Measurements from ENCODE around the gene ZNF497. TPM values are rescaled to one million over a fixed set of nuclear protein-coding genes. Genes with fewer than 3 reads are reported as not detected.

The ZNF497 gene
- polyA plus RNA-seq, 1 of the 3 experiments (the other 2 are of a cell fraction): 1.1 TPM

DNA sequence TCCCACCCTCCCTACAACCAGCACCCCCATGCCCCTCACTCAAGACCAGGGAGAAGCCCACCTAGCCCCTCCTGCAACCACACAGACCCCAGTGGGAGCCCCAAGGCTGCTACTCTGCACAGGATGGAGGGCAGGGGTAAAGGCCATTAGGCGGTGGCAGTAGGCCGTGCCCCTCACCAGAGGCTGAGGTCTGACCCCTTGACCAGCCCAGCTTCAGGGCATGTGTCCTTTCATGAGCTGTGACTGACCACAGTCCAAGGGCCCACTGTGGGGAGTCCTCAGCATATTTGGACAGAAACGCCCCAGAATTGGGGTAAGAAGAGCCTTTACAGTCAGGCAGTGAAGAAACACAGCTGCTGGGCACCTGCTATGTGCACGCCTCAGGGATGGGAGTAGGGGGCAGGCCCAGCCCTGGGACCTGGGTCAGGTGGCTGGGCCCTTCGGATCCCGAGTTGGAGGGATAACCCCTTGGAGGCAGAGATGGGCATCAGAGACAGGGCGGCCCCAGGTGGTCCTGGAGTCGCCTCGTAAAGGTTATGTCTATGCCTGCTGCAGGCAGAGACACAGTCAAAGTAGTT is 22.9 kb upstream of the ZNF497 start:
- peak overlapping the region; percentile 85 for H3K4me2 ChIP-seq
- peaks cover 17% of the 10 kb centered on the region for H4K20me1 ChIP-seq (ENCODE audit: insufficient read depth)
- H3K4me1 ChIP-seq (ENCODE audit: control insufficient read depth in 1 of 2, insufficient read depth in 2 of 2, low read depth in 1 of 2, low read length in 1 of 2): peaks cover 21 to 31% of the 10 kb centered on the region in 2 experiments; a peak in 3 of 4 replicates
- H2AFZ ChIP-seq (ENCODE audit: low read depth): no peak overlapping the region
- ChIA-PET POLR2A (interaction anchor here (2.1 kb wide), 1 partner anchor 23 kb away, joined by 6 read pairs; the partner anchor contains the start of gene ZNF497), CTCF (no interaction called here)
- H3K27me3 ChIP-seq (ENCODE audit: insufficient read depth): no peaks in the 10 kb centered on the region
- DNase-seq: no peak
- no peak overlapping the region for H3K9ac ChIP-seq
- H3K4me3 ChIP-seq (ENCODE audit: low read depth in 2 of 2, low read length in 1 of 2): peak overlapping the region in 1 of 2 experiments; percentile 87; a peak in 3 of 4 replicates
- peaks cover 14 to 22% of the 10 kb centered on the region in 2 experiments for H3K36me3 ChIP-seq (replicated peaks in 1 of 2; ENCODE audit: control insufficient read depth in 1 of 2, insufficient read depth in 2 of 2, low read length in 1 of 2)
- H3K9me2 ChIP-seq: no peaks in the 10 kb centered on the region
- peaks cover 8% of the 10 kb centered on the region for H3F3A ChIP-seq (replicated peaks; ENCODE audit: insufficient read depth)
- H3K27ac ChIP-seq (ENCODE audit: low read depth in 2 of 2, low read length in 1 of 2): peak overlapping the region; percentile 95 to 99; a peak in 3 of 4 replicates
- TF ChIP-seq, protein P1, sequence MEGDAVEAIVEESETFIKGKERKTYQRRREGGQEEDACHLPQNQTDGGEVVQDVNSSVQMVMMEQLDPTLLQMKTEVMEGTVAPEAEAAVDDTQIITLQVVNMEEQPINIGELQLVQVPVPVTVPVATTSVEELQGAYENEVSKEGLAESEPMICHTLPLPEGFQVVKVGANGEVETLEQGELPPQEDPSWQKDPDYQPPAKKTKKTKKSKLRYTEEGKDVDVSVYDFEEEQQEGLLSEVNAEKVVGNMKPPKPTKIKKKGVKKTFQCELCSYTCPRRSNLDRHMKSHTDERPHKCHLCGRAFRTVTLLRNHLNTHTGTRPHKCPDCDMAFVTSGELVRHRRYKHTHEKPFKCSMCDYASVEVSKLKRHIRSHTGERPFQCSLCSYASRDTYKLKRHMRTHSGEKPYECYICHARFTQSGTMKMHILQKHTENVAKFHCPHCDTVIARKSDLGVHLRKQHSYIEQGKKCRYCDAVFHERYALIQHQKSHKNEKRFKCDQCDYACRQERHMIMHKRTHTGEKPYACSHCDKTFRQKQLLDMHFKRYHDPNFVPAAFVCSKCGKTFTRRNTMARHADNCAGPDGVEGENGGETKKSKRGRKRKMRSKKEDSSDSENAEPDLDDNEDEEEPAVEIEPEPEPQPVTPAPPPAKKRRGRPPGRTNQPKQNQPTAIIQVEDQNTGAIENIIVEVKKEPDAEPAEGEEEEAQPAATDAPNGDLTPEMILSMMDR (IDR thresholded peaks at IDR 0.05): no peak
- TF ChIP-seq, protein P2, sequence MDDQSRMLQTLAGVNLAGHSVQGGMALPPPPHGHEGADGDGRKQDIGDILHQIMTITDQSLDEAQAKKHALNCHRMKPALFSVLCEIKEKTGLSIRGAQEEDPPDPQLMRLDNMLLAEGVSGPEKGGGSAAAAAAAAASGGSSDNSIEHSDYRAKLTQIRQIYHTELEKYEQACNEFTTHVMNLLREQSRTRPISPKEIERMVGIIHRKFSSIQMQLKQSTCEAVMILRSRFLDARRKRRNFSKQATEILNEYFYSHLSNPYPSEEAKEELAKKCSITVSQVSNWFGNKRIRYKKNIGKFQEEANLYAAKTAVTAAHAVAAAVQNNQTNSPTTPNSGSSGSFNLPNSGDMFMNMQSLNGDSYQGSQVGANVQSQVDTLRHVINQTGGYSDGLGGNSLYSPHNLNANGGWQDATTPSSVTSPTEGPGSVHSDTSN (IDR thresholded peaks at IDR 0.05): no peak
- no peak for TF ChIP-seq CHD2 (IDR thresholded peaks at IDR 0.05; ENCODE audit: low read length, partially characterized antibody)
- TF ChIP-seq, protein P3, sequence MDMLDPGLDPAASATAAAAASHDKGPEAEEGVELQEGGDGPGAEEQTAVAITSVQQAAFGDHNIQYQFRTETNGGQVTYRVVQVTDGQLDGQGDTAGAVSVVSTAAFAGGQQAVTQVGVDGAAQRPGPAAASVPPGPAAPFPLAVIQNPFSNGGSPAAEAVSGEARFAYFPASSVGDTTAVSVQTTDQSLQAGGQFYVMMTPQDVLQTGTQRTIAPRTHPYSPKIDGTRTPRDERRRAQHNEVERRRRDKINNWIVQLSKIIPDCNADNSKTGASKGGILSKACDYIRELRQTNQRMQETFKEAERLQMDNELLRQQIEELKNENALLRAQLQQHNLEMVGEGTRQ (IDR thresholded peaks at IDR 0.05; ENCODE audit: borderline replicate concordance, low read depth, low read length): no peak
- TF ChIP-seq EP300 (IDR thresholded peaks at IDR 0.05; ENCODE audit: borderline replicate concordance in 1 of 2, low read depth in 1 of 2, low read length in 1 of 2): no peak
- TF ChIP-seq, protein P4, sequence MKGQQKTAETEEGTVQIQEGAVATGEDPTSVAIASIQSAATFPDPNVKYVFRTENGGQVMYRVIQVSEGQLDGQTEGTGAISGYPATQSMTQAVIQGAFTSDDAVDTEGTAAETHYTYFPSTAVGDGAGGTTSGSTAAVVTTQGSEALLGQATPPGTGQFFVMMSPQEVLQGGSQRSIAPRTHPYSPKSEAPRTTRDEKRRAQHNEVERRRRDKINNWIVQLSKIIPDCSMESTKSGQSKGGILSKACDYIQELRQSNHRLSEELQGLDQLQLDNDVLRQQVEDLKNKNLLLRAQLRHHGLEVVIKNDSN (IDR thresholded peaks at IDR 0.05; ENCODE audit: borderline replicate concordance, low read depth): no peak
- no peak for TF ChIP-seq POLR2AphosphoS5 (IDR thresholded peaks at IDR 0.05; ENCODE audit: low read depth, low read length)
- TF ChIP-seq, protein P5, sequence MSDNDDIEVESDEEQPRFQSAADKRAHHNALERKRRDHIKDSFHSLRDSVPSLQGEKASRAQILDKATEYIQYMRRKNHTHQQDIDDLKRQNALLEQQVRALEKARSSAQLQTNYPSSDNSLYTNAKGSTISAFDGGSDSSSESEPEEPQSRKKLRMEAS (IDR thresholded peaks at IDR 0.05; ENCODE audit: low read depth): no peak
- TF ChIP-seq FOXJ3 (CRISPR knock-in tag; IDR thresholded peaks at IDR 0.05): no peak
- no peak for TF ChIP-seq GABPA (IDR thresholded peaks at IDR 0.05; ENCODE audit: low read depth)
- TF ChIP-seq RCOR1 (IDR thresholded peaks at IDR 0.05; ENCODE audit: low read length): no peak
- whole genome bisulfite sequencing (ENCODE audit: low lambda C conversion rate): 83% methylated on average over 6 of the region's 9 CpGs
- H3K9me3 ChIP-seq: no peaks in the 10 kb centered on the region
- peaks cover 61% of the 10 kb centered on the region for H3K79me2 ChIP-seq (ENCODE audit: insufficient read depth)

Measured in SK-N-SH (cell line).